ENCODE data around the gene GPR37.

DNA sequence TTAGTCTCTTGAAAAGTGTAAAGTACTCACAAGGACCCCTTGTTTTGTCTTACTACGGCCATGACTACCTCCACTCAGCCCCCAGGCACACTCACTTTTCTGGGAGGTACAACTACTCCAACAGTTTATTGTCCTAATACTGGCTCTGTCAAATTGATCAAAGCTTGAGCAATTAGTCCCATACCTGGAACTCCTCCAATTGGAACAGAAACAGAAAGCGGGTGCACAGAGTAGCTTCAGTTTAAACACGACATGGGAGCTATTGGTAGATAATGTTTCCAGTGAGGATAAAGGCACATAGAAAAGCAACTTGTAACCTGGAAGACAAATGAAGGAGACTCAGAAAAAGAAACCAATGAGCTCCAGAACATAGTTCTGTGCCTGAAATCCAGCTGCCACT lies 7.7 kb upstream of the GPR37 start:
- TF ChIP-seq, protein P1, sequence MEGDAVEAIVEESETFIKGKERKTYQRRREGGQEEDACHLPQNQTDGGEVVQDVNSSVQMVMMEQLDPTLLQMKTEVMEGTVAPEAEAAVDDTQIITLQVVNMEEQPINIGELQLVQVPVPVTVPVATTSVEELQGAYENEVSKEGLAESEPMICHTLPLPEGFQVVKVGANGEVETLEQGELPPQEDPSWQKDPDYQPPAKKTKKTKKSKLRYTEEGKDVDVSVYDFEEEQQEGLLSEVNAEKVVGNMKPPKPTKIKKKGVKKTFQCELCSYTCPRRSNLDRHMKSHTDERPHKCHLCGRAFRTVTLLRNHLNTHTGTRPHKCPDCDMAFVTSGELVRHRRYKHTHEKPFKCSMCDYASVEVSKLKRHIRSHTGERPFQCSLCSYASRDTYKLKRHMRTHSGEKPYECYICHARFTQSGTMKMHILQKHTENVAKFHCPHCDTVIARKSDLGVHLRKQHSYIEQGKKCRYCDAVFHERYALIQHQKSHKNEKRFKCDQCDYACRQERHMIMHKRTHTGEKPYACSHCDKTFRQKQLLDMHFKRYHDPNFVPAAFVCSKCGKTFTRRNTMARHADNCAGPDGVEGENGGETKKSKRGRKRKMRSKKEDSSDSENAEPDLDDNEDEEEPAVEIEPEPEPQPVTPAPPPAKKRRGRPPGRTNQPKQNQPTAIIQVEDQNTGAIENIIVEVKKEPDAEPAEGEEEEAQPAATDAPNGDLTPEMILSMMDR (IDR thresholded peaks at IDR 0.05; ENCODE audit: low read length), result no peak
- no peak for TF ChIP-seq EZH2 (IDR thresholded peaks at IDR 0.05; ENCODE audit: borderline replicate concordance, low read length)

All from OCI-LY1 (cell line).